Activated gamma-delta T cell (primary cell): ENCODE measurements around the gene UBLCP1.
"Not testable (repeated sequence)": the region's sequence is repeated elsewhere in the genome, so short reads cannot be mapped to it uniquely, and the experiment has no call there.

ENCODE experiments used
- DNase-seq: peaks from one replicate; lab custom pipeline; 2025; lab: John Stamatoyannopoulos, UW
- total RNA-seq, 2 donors: gene quantifications; one replicate each; lab custom pipeline; 2026; lab: John Stamatoyannopoulos, UW

Gene UBLCP1, protein sequence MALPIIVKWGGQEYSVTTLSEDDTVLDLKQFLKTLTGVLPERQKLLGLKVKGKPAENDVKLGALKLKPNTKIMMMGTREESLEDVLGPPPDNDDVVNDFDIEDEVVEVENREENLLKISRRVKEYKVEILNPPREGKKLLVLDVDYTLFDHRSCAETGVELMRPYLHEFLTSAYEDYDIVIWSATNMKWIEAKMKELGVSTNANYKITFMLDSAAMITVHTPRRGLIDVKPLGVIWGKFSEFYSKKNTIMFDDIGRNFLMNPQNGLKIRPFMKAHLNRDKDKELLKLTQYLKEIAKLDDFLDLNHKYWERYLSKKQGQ
- 25.9 to 26.3 reads per million in 2 donors for total RNA-seq

DNA sequence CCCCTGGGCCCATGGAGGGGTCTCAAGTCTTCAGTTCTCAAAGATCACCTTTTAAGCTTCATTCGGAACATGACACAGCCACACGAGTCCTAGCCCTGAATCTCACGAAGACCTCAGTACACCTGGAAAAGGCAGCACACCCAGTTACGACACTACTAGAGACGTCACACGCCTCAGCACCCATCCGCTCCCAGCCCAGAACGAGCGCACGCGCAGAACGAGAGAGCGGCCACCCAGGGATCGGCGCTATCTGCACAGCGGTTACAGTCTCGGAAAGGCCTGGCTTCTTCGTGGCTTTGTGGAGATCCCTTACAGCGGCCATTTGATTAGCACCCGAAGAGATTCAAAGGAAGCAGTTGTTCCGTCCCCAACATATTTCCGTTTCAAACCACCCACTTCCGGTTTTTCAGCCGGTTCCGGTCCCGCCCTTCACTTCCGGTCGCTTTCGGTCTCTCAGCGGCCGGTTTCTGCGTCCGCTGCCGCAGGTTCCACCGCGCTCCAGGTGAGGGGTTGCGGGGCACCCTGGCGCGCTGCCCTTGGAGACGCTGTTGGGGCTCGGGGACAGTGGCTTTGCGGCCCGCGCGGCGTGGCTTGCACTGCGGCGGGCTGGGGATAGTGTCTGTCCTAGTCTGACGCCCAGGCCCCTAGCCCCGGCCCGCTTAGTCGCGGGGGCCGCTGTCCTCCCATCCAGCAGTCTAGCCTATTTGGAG is at the start of gene UBLCP1:
Gene UBLCP1 (plus strand): TSS at position 432 of the 710 bp plus-strand sequence. CDS start 5,626 bp downstream, outside the sequence.
- peak; percentile 54 for DNase-seq

DNA sequence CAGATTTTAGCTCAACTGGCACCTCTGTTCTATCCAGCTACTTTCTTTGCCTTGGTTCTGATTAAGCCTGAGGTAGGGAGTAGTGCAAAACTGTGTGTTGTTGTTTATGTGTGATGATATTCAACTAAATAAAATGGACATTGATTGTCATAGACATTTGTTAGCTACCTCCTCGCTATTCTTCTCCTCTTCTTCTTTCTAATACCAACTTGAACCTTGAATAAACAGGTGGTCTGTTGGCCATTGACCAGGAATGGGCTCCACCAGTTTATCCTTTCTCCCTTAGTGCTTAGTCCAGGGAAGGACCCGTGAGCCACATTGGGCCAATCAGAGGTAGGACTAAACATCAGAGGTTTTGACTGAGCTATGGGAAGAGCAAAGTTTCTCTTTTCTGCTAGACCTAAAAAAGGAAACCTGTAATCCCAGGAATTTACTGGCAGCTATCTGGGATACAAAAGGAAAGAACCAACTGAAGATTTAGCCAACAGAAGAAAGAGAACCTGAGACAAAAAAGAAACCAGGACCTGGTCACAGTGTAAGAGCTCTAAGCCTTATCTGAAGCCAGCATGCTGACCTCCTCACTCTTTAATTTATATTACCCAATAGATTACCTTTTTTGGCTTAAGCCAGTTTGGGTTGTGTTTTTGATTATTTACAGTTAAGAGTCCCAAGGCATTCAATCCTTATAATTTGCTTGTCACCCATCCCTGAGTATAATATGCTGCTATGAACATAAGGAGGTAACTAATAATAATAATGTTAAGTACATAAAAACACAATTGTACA is 48.4 kb upstream of the UBLCP1 start:
- no peak for DNase-seq

DNA sequence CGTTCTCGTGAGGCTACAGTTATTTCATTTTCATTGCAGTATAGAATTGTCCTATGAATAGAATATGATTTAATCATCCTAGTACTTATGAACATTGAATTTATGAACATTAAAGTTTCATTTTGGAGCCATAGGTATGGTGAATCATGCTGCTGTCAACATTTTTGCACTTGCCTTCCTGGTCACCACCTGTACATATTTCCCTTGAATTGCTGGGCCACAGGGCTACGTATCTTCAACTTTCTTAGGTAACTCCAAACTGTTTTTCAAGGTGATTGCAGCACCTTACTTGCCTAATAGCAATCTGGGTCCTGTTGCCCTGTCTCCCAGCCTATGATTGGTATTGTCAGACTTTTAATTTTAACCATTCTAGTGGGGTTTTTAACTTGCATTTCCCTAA is 47.2 kb upstream of the UBLCP1 start:
- no peak for DNase-seq

DNA sequence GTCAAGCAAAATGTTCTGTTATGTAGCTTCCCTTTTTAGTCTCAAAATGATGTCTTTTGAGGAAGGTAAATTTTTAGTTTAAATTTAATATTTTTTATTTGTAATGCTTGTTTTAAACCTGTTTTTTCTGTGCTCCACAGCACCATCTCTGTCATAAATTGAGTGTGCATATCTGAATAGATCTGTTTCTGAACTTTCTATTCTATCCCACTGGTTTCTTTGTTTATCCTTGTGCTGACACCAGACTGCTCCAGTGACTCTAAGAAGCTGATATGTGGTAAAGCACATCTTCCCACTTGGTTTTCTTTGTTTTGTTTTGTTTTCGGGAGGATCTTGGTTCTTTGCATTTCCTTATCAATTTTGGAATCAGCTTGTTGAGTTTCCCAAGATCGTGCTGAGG is 46.6 kb upstream of the UBLCP1 start:
- DNase-seq = no peak

DNA sequence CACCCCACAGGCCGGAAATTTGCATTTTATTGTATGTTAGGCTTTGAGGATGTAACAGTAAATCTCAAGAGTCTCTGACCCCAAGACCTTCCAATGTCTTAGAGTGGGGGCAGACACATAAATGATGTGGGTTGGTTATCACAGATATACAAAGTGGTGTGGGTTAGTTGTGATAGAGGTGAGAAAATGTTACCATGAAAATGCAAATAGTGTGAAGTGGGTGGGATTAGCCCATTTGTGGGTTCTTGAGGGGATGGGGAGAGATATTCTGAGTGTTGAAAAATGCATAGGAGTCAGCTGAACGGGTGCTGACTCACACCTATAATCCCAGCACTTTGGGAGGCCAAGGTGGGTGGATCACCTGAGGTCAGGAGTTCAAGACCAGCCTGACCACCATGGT is 45.9 kb upstream of the UBLCP1 start:
- no peak for DNase-seq

DNA sequence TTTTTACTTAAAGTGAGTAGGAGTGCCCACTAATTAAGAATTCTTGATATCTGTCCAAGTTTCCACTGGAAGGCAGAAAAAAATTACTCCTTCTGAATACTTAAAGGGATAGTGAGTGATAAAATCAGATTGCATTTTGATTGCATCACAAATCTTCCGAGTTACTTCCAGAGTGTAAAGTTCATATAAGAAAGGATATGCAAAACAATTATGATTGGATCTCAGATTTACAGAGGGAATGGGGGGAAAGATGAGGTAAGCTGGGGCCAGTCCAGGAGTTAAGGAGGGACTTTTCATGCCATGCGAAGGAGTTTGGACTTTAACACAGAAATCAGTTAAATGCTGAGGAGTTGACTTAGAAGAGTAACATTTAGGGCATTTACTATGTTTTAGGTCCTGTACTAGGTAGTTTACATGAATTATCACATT is 44.5 kb upstream of the UBLCP1 start:
- no peak for DNase-seq

DNA sequence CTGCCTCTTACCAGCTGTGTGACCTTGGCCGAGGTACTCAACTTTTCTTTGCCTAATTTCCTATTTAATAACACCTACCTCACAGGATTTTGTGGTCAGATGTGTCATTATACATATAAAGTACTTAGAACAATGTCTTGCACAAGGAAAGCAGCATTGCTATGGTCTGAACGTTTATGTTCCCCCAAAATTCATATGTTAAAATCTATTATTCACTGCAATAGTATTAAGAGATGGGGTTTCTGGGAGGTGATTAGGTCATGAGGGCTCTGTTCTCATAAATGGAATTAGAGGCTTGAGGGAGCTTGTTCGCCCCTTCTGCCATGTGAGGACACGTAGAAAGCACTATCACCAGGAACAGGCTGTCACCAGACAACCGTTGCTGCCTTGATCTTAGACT is 42.9 kb upstream of the UBLCP1 start:
- no peak for DNase-seq

DNA sequence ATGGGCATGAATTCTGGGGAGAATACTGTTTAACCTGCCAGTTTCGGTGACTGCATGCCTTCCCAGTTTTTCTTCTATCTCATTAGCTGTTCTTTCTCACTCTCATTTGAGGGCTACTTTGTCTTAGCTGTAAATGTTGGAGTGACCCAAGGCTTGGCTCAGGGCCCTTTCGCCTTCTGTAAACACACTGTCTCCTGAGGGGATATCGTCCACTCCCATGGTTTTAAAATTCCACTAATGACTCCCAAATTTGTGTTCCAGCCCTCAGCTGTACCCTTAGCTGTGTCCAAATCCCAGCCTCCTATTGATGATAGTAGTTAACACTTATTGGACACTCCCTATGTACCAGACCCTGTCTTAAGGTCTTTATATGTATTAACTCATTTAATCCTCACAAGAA is 39.6 kb upstream of the UBLCP1 start:
- DNase-seq = no peak

DNA sequence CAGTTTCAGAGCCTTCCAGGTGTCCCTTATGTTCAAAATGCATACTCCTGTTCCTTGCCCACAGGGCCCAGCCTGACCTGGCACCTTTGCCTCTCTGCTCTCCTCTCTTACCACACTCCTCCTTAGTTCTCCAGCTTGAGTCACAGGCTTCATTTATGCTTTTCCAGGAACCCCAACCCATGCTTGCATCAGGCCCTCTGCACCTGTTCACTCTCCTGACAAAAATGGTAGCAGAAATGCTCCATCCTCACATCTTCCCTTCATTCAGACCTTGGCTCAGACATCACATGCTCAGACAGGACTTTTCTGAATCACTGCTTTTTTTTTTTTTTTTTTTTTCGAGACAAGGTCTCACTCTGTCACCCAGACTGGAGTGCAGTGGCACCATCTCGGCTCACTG is 38.6 kb upstream of the UBLCP1 start:
- DNase-seq = no peak

DNA sequence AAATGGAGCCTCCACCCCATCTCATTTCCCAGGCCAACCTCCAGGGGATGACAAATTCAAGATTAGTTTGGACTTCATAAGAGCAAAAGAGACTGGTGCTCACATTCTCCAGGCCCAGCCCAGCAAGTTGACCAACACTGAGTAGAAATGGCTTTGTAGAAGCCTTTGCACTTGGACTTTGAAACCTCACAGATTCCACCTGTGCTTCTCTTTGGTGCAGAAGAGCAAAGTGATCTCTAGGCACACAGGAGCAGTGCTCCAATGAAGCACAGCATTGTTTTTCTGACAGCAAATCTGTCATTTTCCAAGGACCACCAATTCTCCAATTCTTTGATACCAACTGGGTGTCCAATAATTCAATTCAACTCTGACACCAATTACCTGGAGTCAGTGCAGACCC is 36.6 kb upstream of the UBLCP1 start:
- no peak for DNase-seq

DNA sequence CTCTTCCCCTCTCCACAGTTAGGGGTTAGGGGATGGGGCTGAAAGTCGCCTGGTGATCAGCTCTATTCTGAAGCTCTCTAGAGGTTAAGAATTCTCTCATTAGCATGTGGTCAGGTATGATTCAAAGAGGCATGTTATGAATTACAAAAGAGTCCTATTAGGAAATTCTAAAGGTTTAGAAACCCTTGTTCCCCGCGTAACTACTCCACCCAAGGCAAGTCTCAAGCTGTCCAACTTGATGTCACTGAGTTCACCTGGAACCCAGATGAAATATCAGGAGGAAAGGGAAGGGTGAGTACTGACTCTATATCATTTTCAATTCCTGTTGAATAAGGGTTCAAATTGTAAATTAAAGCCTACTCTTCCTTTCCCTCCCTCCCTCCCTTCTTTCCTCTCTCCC is 35.6 kb upstream of the UBLCP1 start:
- DNase-seq = no peak

DNA sequence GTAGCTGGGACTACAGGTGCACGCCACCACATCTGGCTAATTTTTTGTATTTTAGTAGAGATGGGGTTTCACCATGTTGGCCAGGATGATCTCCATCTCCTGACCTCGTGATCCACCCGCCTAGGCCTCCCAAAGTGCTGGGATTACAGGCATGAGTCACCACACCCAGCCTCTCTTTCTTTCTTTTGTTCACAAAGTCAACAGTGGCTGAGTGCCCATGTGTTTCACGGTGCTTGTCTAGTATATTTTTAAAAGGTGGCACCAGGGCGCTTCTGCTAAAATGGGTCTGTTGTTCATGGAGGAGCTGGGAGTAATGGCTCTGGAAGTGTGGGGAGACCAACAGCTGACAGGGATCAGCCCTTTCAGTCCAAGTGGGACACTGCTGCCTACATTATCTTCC is 35.0 kb upstream of the UBLCP1 start:
- DNase-seq = not testable (repeated sequence)

DNA sequence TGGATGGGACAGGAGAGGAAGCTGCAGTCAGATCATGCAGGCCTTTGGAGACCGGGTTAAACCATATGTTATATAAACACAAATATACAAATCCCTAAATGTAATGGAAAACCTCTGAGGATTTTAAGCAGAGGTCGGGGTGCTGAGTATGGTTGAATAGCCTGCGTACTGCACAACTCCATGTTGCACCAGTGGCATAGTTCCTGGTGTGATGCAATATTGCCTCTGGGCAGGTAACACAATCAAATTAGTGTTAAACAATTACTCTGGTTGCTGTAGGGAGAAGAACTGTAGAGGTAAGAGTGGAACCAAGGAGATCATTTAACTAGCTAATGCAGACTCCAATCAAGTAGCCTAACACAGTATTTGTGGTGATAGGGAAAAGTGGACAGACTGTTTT is 32.4 kb upstream of the UBLCP1 start:
- no peak for DNase-seq

DNA sequence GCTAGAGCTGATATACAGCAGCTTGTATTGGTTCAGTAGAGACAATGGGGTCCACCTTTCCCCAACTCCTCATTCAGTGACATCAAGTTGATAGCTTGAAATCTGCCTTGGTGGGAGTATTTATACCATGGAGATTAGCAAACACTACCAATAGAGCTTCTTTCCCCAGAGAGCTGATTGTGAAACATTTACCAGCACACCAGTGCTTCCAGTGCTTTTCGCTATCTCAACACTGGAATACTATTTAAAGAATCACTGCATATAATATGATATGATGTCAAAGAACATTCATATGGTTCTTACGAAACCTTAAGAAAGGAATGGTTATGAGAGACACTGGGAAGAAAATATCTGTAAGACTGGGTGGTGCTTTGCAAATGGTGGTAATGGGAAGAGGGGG is 31.9 kb upstream of the UBLCP1 start:
- no peak for DNase-seq

DNA sequence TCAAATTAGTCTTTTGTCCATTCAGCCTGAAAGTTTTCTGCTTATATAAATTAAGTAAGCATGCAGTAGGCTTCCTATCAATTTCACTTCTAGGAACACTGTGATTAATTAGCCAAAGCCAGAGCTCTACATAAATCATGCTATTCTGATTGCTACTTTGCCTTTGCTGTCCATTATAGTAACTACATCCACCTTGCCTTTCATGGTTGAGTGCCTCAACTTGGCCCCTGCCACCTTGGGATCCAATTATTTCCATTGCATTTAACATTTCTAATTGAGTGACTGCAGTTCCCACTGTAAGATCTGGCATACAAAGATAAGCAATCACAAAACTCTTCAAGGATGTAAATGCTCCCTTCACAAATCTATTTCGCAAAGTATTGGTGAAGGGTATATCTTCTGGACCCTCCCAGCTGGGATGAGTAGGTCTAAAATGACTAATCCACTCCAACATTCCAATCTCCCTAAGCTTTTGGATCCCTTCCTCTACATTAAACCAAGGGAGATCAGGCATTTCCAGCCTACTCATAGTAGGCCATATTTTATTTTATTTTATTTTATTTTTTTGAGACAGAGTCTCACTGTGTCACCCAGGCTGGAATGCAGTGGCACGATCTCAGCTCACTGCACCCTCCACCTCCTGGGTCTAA is 27.1 kb upstream of the UBLCP1 start:
- DNase-seq = not testable (repeated sequence)

DNA sequence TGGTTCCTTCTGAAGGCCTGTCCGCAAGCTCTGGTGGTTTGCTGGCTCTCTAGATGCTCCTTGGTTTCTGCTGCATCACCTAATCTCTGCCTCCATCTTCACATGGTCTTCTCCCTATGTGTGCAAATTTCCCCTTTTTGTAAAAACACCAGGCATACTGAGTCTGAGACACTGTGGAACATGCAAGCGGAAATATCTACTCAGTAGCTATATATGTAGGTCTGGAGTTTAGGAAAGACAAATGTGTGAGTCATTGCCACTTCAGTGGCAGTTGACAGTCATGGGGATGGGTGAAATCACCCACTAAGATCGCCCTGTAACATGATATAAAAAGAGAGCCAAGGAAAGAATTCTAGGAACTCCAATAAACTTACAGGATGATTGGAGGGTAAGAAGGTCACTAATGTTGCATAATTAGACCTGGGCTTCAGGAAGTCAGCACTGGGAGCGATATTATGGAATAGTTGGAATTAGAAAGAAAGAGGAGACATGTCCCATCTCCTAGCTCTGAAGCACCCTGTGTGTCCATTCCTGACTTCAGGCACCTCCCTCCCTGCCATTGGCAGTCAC is 22.7 kb upstream of the UBLCP1 start:
- no peak for DNase-seq

DNA sequence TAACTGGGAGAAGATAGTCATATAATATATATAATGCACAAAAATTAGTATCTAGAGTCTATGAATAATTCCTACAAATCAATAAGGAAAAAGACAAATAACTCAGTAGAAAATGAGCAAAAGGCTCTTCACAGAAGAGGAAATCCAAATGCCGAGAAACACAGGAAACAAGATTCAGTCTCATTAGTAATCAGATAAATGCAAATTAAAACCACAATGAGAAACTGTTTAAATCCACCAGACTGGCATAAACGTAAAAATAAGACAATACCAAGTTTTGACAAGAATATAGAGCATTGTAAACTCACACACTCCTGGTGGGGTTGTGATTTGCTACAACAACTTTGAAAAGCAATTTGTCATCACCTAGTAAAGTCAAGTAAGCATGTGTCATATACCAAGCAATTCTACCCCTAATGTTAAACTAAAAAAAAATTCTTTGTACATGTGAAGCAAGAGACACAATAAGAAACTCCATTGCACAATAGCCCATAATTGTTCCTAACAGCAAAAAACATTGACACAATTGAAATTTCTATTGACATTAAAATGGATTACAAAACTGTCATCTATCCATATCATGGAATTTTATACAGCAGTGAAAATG is 21.0 kb upstream of the UBLCP1 start:
- DNase-seq = no peak

DNA sequence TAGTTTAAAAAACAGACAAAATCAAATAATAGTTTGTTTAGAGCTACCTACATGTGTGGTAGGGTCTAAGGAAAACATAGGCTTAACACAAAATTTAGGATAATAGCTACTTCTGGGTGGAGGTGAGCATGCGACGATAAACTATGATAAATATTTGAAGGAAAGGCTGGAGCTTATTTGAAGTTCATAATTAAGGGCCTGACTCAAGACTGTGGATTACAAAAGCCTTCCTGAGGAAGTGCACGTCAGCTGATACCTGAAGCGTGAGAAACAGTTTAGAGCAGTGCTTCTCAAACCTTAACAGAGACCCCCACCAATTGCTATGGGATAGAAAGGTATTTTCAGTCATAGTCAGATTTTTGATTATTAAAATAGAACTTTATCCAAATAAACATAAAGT is 20.4 kb upstream of the UBLCP1 start:
- no peak for DNase-seq

DNA sequence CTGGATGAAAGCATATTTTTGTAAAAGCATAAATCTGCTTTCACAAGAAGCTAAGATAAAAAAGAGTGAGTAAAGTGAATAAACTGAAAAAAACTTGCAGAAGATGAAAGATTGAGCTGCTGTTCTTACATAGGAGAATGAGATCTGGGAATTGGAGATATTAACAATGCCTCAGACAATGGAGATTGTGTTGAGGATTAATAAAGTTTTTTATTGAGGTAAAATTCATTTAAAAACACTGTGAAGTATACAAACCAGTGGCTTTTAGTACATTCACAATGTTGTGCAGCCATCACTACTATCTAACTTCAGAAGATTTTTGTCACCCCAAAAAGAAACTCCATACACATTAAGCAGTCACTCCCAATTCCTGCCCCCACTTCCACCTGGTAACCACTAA is 19.7 kb upstream of the UBLCP1 start:
- no peak for DNase-seq

DNA sequence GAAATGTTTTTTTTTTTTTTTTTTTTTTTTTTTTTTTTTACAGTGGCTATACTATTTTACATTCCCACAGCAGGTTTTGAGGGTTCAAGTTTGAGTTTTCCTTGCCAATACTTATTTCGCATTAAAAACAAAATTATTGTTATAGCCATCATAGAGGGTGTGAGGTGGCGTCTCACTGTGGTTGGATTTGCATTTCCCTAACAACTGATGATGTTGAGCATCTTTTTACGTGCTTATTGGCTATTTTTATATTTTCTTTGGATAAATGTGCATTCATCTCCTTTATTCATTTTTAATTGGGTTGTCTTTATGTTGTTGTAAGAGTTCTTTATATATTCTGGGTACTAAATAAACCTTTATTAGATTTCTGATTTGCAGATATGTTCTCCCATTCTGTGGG is 18.9 kb upstream of the UBLCP1 start:
- DNase-seq = no peak

DNA sequence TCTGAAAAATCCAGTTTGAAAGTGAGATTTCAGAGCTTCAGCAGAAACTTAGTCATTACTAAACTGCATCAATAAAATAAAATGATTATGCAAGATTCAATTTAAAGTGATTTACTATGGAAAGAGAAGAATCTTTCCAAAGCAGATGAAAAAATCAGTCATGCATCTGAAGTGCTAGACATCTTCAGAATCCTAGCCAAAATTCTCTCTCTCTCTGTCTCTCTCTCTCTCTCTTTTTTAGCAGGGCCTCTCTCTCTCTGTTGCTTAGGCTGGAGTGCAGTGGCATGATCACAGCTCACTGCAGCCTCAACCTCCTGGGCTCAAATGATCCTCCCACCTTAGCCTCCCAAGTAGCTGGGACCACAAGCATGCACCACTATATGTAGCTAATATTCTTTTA is 18.2 kb upstream of the UBLCP1 start:
- DNase-seq = no peak
